ENCODE results near the gene HEMGN. TPM values are rescaled to one million over a fixed set of nuclear protein-coding genes. Genes with fewer than 3 reads are reported as not detected.

The HEMGN gene
- total and polyA plus RNA-seq, 5 experiments from 2014 or later = 1.9 to 11.0 (median 7.6) TPM

DNA sequence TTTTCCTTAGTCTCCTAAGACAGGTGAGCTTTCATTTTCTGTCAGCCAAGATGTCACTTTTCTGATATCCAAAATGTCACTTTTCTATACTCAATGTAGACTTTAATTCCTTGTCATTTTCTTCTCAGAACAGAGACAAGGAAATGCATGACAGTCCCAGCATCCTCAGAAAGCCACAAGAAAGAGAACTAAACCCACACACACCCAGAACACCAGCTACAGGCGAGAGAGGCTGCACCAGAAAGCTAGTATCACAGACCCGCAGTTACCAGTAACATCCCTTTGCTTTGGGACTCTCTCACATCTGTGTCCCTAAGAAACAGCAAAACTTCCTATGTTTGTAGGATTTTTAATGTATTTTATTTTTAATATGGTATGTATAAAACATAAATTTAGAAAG, 32.7 kb downstream of the HEMGN start:
- ATAC-seq (peak; percentile 83 to 87), DNase-seq (peak in 8 of 10 donors; percentile 61 to 88 (median 76))
- POLR2A ChIA-PET = interaction anchor here (0.5 to 18.1 kb wide), 9 partner anchors 9 to 356 kb away, joined by 3 to 349 read pairs (median 7); partner anchors contain the start of genes ANP32B, NCBP1, TRMO and TSTD2
- peaks cover 41 to 91% (median 91%) of the 10 kb centered on the region in 4 donors for H3K4me1 Mint-ChIP-seq
- peak overlapping the region; percentile 77 to 91 (median 84) for H3K4me3 Mint-ChIP-seq
- peaks cover 0 to 37% (median 3%) of the 10 kb centered on the region in 3 donors for H3K36me3 Mint-ChIP-seq
- peak overlapping the region; percentile 76 to 99 (median 94) for H3K27ac Mint-ChIP-seq
- H3K27me3 Mint-ChIP-seq = no peaks in the 10 kb centered on the region
- H3K9me3 Mint-ChIP-seq = no peaks in the 10 kb centered on the region

DNA sequence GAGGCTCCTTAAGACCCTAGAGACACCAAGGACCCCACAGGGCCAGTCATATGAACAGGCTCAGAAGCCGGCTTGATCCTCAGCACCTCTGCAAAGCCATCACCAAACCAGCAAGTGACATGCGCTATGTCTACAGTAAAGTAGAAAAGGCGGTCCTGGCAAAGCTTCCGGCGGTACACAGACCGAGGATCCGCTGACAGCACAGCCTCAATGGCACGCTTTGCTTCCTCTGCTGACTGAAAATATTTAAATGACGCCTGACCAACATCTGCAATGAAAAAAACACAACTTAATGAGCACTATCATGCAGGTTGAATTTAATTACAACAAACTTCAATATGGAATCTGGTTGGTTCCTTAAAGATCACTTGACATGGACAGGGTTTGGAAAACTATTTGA, 33.2 kb downstream of the HEMGN start:
- Mint-ChIP-seq H3K27me3 (no peaks in the 10 kb centered on the region), H3K36me3 (peaks cover 0 to 35% (median 3%) of the 10 kb centered on the region in 3 donors), H3K4me3 (peak overlapping the region; percentile 77 to 91 (median 84)), H3K9me3 (no peaks in the 10 kb centered on the region), H3K27ac (peak overlapping the region; percentile 76 to 99 (median 94)), H3K4me1 (peaks cover 36 to 91% (median 90%) of the 10 kb centered on the region in 4 donors)
- peak in 9 of 10 donors; percentile 25 to 82 (median 56) for DNase-seq
- peak; percentile 68 to 80 for ATAC-seq
- POLR2A ChIA-PET = interaction anchor here (0.5 to 18.1 kb wide), 12 partner anchors 9 to 356 kb away, joined by 3 to 349 read pairs (median 6); partner anchors contain the start of genes ANP32B, NCBP1, TRMO and TSTD2

DNA sequence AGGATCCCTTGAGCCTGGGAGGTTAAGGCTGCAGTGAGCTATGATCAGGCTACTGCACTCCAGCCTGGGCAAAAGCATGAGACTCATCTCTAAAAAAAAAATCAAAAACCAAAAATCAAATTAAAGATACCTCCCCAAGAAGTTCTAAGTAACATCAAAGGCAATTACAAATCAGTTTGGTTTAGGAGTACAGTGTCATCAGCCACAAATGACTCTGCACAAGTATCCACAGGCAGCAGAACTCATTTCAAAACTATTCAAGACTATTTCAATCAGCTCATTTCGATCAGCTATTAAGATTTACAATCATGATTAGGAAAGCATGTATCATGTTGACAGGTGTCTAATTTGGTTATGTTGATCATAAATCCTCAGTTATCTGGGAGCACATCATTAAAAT, 34.8 kb downstream of the HEMGN start:
- H3K27me3 Mint-ChIP-seq = no peaks in the 10 kb centered on the region
- peaks cover 28 to 78% (median 77%) of the 10 kb centered on the region in 4 donors for H3K4me1 Mint-ChIP-seq
- ATAC-seq (no peak), DNase-seq (no peak)
- no peaks in the 10 kb centered on the region for H3K9me3 Mint-ChIP-seq
- H3K4me3 Mint-ChIP-seq = peak overlapping the region in 8 of 10 donors; percentile 3 to 61 (median 20)
- peaks cover 0 to 28% (median 3%) of the 10 kb centered on the region in 3 donors for H3K36me3 Mint-ChIP-seq
- H3K27ac Mint-ChIP-seq = peak overlapping the region; percentile 53 to 91 (median 83)
- POLR2A ChIA-PET = interaction anchor here (0.6 to 18.1 kb wide), 3 partner anchors 8 to 220 kb away, joined by 5 to 349 read pairs (median 7); partner anchors contain the start of gene TRMO

DNA sequence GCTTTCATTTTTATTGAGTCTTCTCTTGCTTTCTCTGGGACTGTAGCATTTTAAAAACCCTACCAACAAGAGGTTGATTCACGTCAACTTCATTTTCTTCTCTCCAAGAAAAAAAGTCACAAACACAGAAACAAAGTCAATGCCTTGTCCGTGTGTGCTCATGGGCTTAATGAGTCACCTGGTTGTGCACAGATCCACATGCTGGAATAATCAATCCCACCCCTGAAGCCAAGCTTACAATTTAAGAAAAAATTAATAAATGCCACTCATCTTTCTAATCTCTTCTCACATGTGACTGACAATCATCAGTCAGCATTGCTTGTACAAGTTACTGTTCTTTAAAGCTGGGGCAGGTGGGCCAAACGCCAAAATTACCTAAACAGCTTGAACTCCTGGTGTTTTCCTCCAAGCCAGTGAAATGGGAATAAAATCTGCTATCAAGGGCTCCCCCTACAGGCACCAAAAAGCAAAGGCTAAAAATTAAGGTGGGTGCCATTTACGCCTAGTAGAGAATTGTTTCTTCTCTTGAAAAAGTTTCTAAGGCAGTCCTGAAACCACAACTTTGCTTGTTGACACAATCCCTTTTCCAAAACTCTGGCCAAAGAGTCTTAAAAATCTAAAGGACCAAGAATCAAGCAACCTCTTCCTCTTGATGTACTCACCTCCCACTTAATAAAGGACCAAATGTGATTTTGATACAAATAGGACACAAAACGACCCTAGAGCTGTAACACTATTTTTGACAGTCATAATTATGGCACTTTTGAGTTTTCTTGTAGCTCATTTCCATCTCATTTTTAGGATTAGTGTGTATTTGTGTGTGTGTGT, 37.0 kb downstream of the HEMGN start:
- Mint-ChIP-seq H3K4me3 (peak overlapping the region in 2 of 10 donors; percentile 22 to 55), H3K27me3 (no peaks in the 10 kb centered on the region), H3K9me3 (no peaks in the 10 kb centered on the region), H3K36me3 (peaks cover 0 to 26% (median 3%) of the 10 kb centered on the region in 3 donors), H3K27ac (peak overlapping the region; percentile 76 to 92 (median 82)), H3K4me1 (peaks cover 22 to 62% (median 59%) of the 10 kb centered on the region in 4 donors)
- DNase-seq (peak in 5 of 10 donors; percentile 20 to 53 (median 41)), ATAC-seq (no peak)
- POLR2A ChIA-PET = interaction anchor here (1.3 to 18.1 kb wide), 3 partner anchors 10 to 204 kb away, joined by 3 to 349 read pairs (median 5); partner anchors contain the start of genes TRMO and XPA

DNA sequence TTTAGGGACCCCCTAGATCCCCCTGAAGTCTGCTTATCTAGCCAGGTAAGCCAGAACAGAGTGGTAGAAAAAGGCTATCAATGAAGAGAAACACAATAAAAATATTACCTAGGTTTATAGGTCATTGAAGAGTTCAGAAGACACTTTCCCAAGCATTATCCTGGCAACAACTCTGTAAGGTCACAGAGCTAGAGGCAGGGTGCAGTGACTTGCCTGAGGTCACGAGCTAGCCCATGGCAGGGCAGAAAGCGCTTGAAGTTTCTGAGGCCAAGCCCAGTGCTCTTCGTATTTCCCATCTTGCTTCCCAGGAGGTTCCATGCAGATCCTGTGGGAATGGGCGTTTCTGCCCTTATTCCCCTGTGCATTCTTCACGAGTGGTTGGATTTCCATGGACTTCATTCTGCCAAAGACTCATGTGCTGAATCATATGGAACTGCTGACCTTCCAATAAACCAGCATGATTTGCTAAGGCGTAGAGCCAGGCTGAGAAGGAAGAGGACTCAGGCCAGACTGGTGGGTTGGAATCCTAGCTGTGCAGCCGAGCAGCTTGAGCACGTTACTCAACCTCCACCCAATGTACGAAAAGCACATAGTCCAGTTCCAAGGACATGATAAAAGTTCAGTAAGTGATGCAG, 37.8 kb downstream of the HEMGN start:
- peak overlapping the region in 9 of 10 donors; percentile 28 to 89 (median 63) for H3K27ac Mint-ChIP-seq
- H3K27me3 Mint-ChIP-seq = no peaks in the 10 kb centered on the region
- POLR2A ChIA-PET = interaction anchor here (1.8 to 18.1 kb wide), 2 partner anchors 9 to 20 kb away, joined by 5 to 349 read pairs; partner anchors contain the start of gene TRMO
- no peak for DNase-seq
- no peak for ATAC-seq
- H3K4me3 Mint-ChIP-seq = no peak overlapping the region
- peaks cover 25 to 61% (median 56%) of the 10 kb centered on the region in 4 donors for H3K4me1 Mint-ChIP-seq
- H3K9me3 Mint-ChIP-seq = no peaks in the 10 kb centered on the region
- H3K36me3 Mint-ChIP-seq = peaks cover 0 to 32% (median 3%) of the 10 kb centered on the region in 3 donors

DNA sequence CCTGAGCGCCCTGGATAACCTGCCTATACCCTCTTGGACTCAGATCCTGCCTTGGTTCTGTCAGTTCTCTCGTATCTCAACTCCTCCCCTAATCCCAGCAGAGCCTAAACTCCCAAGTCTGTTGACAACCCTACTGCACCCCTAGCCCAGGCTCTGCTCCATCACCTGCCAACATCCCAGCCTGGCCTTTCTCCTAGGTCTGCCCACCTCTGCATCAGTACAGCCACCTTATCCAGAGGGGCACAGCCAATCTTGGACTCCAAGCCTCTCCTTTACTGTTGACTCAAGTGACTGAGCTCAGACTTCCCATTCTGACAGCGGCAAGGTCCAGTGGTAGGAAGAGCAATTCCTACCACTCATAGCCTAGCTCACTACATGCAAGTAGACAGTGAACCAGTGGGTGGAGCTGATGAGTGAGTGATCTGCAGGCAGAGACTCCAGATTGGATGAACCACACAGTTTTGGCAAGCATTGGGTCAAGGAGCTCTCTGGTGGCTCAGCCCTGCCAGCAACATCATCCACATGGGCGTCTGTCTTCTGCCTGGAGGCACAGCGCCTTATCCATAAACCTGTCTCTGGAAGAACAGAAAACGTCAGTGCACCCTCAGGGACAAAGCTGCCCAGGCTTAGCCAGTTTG, 42.2 kb downstream of the HEMGN start:
- H3K36me3 Mint-ChIP-seq = peaks cover 7 to 28% (median 9%) of the 10 kb centered on the region in 3 donors
- H3K9me3 Mint-ChIP-seq = peaks cover 0 to 22% (median 5%) of the 10 kb centered on the region in 9 donors
- H3K27me3 Mint-ChIP-seq = no peaks in the 10 kb centered on the region
- no peak overlapping the region for H3K4me3 Mint-ChIP-seq
- ATAC-seq (peak; percentile 30 to 36), DNase-seq (no peak)
- peaks cover 7 to 25% (median 17%) of the 10 kb centered on the region in 4 donors for H3K4me1 Mint-ChIP-seq
- H3K27ac Mint-ChIP-seq = peak overlapping the region in 8 of 10 donors; percentile 46 to 86 (median 64)
- POLR2A ChIA-PET = interaction anchor here (1.8 to 18.1 kb wide), 2 partner anchors 9 to 24 kb away, joined by 7 to 349 read pairs; partner anchors contain the start of gene TRMO

DNA sequence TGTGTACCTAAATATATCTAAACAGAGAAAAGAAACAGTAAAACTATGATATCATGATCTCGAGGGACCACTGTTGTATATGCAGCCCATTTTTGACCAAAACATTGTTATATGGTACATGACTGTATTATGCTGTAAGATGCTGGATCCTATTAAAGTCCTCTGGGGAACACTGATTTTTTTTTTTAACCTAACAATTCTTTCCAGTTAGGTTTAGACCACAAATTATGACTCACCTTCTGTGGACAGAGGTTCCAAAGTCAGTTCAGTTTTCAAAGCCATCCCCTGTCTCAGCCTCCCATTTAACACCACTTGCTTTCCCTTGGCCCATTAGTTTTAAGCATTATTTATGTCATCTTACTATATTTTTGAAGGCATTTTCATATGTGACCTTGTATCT, 42.8 kb downstream of the HEMGN start:
- POLR2A ChIA-PET = interaction anchor here (0.9 to 18.1 kb wide), 3 partner anchors 9 to 27 kb away, joined by 3 to 349 read pairs (median 7); partner anchors contain the start of gene TRMO
- ATAC-seq (no peak), DNase-seq (no peak)

DNA sequence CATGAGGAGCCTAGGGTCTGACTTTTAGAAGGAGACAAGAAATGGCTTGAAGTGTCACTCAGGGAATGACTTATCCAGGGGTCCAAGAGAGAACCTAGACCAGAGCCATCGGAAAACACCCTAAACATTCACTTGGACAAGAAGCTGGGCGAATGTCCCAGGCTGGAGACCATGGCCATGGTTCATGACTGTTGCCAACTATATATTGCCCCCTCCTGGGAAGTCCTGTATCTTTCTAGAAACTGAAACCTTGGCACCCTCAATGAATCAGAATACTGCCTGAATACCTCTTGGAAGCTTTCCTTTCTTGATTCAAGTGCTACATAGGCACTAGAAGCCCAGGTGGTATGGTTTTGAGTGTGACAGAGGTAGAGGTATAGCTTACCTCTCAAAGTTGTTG, 45.6 kb downstream of the HEMGN start:
- H3K27me3 Mint-ChIP-seq = no peaks in the 10 kb centered on the region
- POLR2A ChIA-PET = interaction anchor here (1.0 kb wide), 1 partner anchor 30 kb away, joined by 3 read pairs; the partner anchor contains the start of gene TRMO
- peak overlapping the region in 1 of 10 donors; percentile 73 for H3K27ac Mint-ChIP-seq
- peaks cover 8 to 24% (median 14%) of the 10 kb centered on the region in 4 donors for H3K4me1 Mint-ChIP-seq
- ATAC-seq = no peak
- H3K4me3 Mint-ChIP-seq = no peak overlapping the region
- DNase-seq = no peak
- peaks cover 0 to 22% (median 5%) of the 10 kb centered on the region in 9 donors for H3K9me3 Mint-ChIP-seq
- peaks cover 7 to 15% (median 9%) of the 10 kb centered on the region in 3 donors for H3K36me3 Mint-ChIP-seq

More for the DNA sequence above, 42.8 kb downstream of the HEMGN start:
- Mint-ChIP-seq H3K36me3 (peaks cover 7 to 28% (median 9%) of the 10 kb centered on the region in 3 donors), H3K9me3 (peaks cover 0 to 22% (median 5%) of the 10 kb centered on the region in 9 donors), H3K4me1 (peaks cover 7 to 22% (median 14%) of the 10 kb centered on the region in 4 donors), H3K27me3 (no peaks in the 10 kb centered on the region), H3K27ac (peak overlapping the region in 4 of 10 donors; percentile 3 to 86 (median 62)), H3K4me3 (no peak overlapping the region)

DNA sequence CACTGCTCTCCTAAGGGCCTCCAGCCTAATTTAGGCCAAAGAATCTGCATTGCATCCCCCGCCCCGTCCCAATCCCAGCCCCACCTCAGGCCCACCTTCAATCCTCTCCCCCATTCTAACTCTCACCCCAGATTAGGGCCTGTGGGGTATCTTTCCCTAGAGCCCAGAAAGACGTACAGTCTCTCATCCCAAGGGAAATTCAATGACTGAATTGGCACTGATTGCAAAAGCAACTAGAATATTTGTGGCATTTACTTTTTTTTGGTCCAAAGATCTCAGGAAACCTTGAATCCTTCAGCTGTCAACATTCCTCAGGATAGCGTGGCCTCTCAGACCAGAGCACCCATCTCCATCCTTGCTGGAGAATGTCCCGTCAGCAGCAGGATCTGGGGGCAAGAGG, 46.2 kb downstream of the HEMGN start:
- H3K36me3 Mint-ChIP-seq = peaks cover 7 to 11% (median 9%) of the 10 kb centered on the region in 3 donors
- H3K9me3 Mint-ChIP-seq = peaks cover 0 to 22% (median 5%) of the 10 kb centered on the region in 9 donors
- H3K4me1 Mint-ChIP-seq = peaks cover 8 to 22% (median 14%) of the 10 kb centered on the region in 4 donors
- POLR2A ChIA-PET = interaction anchor here (1.1 to 4.0 kb wide), 3 partner anchors 9 to 30 kb away, joined by 5 to 39 read pairs (median 11); partner anchors contain the start of gene TRMO
- ATAC-seq (no peak), DNase-seq (no peak)
- H3K27me3 Mint-ChIP-seq = no peaks in the 10 kb centered on the region
- peak overlapping the region in 4 of 10 donors; percentile 35 to 73 (median 36) for H3K27ac Mint-ChIP-seq
- no peak overlapping the region for H3K4me3 Mint-ChIP-seq

DNA sequence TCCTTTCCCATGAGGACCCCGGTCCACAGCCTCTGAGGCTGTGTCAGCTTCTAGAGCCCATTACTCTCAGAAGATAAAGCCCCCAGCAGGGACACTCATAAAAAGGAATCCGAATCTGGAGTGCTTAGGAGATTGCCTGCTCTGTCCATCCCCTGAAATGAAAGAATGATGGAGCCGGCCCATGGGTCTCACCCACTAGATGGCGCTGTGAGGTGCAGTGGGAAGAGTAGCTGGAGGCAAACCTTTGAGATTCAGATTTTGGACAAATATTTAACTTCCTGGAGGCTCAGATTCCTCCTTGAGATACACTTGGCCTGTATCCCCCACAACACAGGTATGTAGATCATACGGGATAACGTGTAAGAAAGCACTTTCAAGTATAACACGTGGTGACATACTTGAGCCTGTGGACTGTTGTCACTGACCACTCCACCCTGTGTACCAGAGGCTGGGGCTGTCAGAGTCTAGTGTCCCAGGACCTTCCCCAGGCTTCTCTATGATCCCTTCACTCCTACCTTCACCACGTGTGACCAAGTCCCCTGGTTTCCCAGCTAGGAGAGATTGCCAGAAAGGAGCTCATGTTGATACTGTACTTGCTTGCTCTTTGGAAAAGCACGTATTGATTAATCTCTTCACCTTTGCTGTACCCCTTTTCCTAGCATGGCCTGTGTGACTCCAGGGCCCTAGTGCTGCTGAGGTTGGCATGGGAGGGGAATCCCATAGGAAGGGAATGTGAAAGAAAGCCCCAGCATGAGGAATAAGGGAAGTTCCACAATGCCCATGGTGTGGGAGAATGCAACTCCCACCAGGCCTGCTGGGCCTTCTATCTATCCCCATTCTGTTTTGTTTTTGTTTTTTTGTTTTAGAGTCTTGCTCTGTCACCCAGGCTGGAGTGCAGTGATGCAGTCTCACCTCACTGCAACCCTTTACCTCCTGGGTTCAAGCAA, 47.8 kb downstream of the HEMGN start:
- Mint-ChIP-seq H3K27ac (peak overlapping the region in 7 of 10 donors; percentile 29 to 68 (median 63)), H3K36me3 (peaks cover 4 to 9% (median 7%) of the 10 kb centered on the region in 3 donors)

More for the DNA sequence above, 47.8 kb downstream of the HEMGN start:
- ATAC-seq = peak; percentile 60 to 74
- no peak overlapping the region for H3K4me3 Mint-ChIP-seq
- peaks cover 0 to 22% (median 5%) of the 10 kb centered on the region in 9 donors for H3K9me3 Mint-ChIP-seq
- H3K4me1 Mint-ChIP-seq = peaks cover 3 to 16% (median 8%) of the 10 kb centered on the region in 4 donors
- H3K27me3 Mint-ChIP-seq = no peaks in the 10 kb centered on the region
- POLR2A ChIA-PET = interaction anchor here (0.5 to 4.0 kb wide), 6 partner anchors 11 to 367 kb away, joined by 3 to 39 read pairs (median 4); partner anchors contain the start of gene TRMO
- DNase-seq = peak; percentile 17 to 78 (median 58)
